GM10266 (cell line): ENCODE data around the gene WNT7A.

Experiments
- DNase-seq: peaks from one replicate; pipeline ENCODE4 v3.0.0; 2012; ENCODE audit errors: extremely low spot score
- CTCF ChIP-seq: IDR thresholded peaks from 2 replicates; pipeline ENCODE4 v1.5.1; 2012; ENCODE audit warnings: mild to moderate bottlenecking, low read depth; ENCODE audit not compliant: control insufficient read depth, insufficient read depth; ENCODE audit errors: missing control alignments

The WNT7A gene

GRCh38 chr3:13827256-13827655, 52.6 kb downstream of the WNT7A start:
- no peak for DNase-seq
- no peak for TF ChIP-seq CTCF

GRCh38 chr3:13826672-13827071, 53.2 kb downstream of the WNT7A start:
- no peak for TF ChIP-seq CTCF

GRCh38 chr3:13825821-13826220, 54.0 kb downstream of the WNT7A start:
- no peak for TF ChIP-seq CTCF
- DNase-seq, result no peak

More at GRCh38 chr3:13826672-13827071, 53.2 kb downstream of the WNT7A start:
- DNase-seq, result no peak

GRCh38 chr3:13825311-13825579, 54.6 kb downstream of the WNT7A start:
- no peak for DNase-seq
- no peak for TF ChIP-seq CTCF

GRCh38 chr3:13824521-13825310, 55.2 kb downstream of the WNT7A start:
- DNase-seq, result no peak
- no peak for TF ChIP-seq CTCF

- no peak for TF ChIP-seq CTCF
- no peak for DNase-seq
Observed at GRCh38 chr3:13823692-13824091, 56.2 kb downstream of the WNT7A start.

GRCh38 chr3:13822871-13823585, 56.8 kb downstream of the WNT7A start:
- no peak for TF ChIP-seq CTCF
- no peak for DNase-seq
